GM12872 (cell line): ENCODE results near the gene MCM3.

ENCODE experiments used
- TF ChIP-seq, protein P1 (sequence below): IDR thresholded peaks from 3 replicates; pipeline ENCODE4 v1.5.1; 2011; ENCODE audit warnings: low read depth, mild to moderate bottlenecking, low read length, moderate library complexity; ENCODE audit not compliant: insufficient read depth

Gene MCM3

GRCh38 chr6:52230685-52231084, 53.9 kb downstream of the MCM3 start:
- TF ChIP-seq, protein P1, sequence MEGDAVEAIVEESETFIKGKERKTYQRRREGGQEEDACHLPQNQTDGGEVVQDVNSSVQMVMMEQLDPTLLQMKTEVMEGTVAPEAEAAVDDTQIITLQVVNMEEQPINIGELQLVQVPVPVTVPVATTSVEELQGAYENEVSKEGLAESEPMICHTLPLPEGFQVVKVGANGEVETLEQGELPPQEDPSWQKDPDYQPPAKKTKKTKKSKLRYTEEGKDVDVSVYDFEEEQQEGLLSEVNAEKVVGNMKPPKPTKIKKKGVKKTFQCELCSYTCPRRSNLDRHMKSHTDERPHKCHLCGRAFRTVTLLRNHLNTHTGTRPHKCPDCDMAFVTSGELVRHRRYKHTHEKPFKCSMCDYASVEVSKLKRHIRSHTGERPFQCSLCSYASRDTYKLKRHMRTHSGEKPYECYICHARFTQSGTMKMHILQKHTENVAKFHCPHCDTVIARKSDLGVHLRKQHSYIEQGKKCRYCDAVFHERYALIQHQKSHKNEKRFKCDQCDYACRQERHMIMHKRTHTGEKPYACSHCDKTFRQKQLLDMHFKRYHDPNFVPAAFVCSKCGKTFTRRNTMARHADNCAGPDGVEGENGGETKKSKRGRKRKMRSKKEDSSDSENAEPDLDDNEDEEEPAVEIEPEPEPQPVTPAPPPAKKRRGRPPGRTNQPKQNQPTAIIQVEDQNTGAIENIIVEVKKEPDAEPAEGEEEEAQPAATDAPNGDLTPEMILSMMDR, result no peak

DNA sequence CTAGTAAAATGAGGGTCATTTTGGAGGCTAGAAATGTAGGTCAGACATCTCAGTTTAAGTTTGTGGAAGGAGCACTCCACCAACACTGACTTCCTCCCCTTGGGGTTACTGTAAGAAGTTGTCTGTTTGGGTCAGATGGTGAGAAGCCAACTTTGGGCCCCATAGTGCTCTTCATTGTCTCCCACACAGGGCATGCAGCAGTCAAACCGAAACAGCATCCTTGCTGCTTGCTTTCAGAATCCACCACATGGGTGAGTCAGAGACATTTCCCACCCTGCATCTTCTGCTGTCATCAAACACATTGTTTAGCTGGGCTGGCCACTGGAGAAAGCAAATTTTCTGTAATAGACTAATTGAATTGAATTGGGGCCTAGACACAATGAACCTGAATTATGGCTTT, 57.0 kb downstream of the MCM3 start:
- TF ChIP-seq, protein P1, result no peak

GRCh38 chr6:52221302-52221701, 63.2 kb downstream of the MCM3 start:
- TF ChIP-seq, protein P1, result no peak

DNA sequence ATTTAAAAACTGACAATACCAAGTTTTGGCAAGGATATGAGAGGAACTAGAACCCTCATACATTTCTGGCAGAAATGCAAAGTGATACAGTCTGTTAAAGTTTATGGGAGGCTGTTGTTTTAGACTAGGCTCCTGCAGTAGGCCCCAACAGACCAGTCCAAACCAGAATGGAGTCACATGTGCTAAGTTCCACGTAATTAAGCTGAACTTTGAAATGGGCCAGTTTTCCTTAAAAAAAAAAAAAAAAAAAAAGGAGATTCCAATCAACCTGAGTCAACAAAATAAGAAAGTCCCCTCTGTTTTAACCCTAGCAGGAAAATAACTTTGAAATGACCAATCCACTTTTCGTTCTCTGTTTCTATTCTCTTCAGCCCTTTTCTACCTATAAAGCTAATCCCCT, 66.8 kb downstream of the MCM3 start:
- TF ChIP-seq, protein P1, result no peak

DNA sequence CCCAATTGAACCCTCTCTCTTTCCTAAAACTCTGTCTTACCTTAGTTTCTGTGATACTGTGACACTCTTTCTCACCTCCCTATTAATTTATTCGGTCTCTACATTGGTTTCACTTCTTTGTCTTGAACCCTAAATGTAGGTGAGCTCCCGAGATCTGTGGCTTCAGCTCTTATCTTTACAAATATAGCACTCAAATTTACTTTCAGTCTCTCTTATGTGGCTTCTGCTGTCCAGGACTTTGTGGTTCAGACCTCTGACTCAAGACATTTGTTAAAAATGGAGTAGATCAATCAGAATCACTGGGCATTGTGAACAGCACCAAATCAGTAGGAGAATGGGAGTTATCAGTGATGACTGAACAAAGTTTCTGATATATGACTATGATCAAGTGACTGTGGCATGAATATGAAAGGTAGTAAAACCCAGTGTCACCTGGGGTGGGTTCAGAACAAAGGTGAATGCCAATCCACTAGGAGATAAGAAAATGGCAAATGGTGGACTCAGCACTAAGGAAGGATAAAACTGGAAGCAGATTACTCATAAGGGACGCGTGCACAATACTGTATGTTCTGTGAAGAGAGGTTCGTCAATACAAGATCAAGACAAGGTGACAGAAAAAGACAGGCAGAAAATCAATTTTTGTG, 67.5 kb downstream of the MCM3 start:
- TF ChIP-seq, protein P1, result no peak

DNA sequence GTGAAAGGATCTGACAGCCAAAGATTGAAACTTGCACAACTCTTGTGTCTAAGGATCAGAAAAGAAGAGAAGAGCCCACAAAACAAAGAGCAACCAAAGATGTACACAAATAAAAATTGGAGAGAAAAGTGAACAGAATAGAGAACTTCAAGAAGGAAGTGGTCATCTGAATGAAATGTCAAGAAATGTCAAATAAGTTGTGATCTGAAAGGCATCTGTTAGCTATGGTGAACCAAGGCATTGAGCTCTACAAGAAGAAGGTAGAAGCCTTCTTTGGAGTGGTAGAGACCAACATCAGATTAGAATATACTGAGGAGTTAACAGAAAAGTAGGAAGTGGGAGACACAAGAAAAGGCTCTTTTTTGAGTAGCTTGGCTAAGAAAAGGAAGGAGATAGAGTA, 68.8 kb downstream of the MCM3 start:
- TF ChIP-seq, protein P1, result no peak
